Thoracic aorta (tissue), 2 donors: Measurements from ENCODE around the gene TLL1. TPM values are rescaled to one million over a fixed set of nuclear protein-coding genes. Genes with fewer than 3 reads are reported as not detected.

Experiments used
- ATAC-seq: fragments of 150-250 bp; one replicate; pipeline ENCODE4 v1.8.0; 2017; ENCODE audit warnings: low read depth; ENCODE audit not compliant: insufficient number of reproducible peaks, low FRiP score
- DNase-seq: peaks from one replicate; pipeline ENCODE4 v3.0.0-alpha.2; 2020; ENCODE audit warnings: low spot score
- H3K27ac ChIP-seq, 2 donors: fragments of 200-600 bp; sonication (generic); 1 replicate in 1 of 2; 2 replicates in 1 of 2; pipeline ENCODE4 v1.5.1; 2016; ENCODE audit warnings: mild to moderate bottlenecking in 2 of 2, moderate library complexity in 2 of 2
- H3K27me3 ChIP-seq: fragments of 200-600 bp; sonication (generic); replicated peaks from 2 replicates; pipeline ENCODE4 v1.6.0; 2016; ENCODE audit warnings: mild to moderate bottlenecking; ENCODE audit not compliant: insufficient read depth
- H3K36me3 ChIP-seq: fragments of 200-600 bp; sonication (generic); one replicate; pipeline ENCODE4 v1.5.1; 2016
- H3K4me1 ChIP-seq, 2 donors: fragments of 200-600 bp; sonication (generic); 1 replicate in 1 of 2; 2 replicates in 1 of 2; pipeline versions ENCODE4 v1.5.1 to v1.6.0; 2016; ENCODE audit warnings: low read depth in 2 of 2, mild to moderate bottlenecking in 1 of 2; ENCODE audit not compliant: control insufficient read depth in 1 of 2
- H3K4me3 ChIP-seq: fragments of 200-600 bp; sonication (generic); 2 replicates; pipeline ENCODE4 v1.5.1; 2016; ENCODE audit warnings: mild to moderate bottlenecking
- H3K9me3 ChIP-seq: fragments of 200-600 bp; sonication (generic); 2 replicates; pipeline ENCODE4 v1.5.1; 2016
- CTCF ChIP-seq: fragments of 200-600 bp; sonication (generic); IDR thresholded peaks from one replicate; pipeline ENCODE4 v1.5.1; 2019; ENCODE audit warnings: antibody characterized with exemption
- total RNA-seq, 2 donors: library from RNA; depleted of rRNA; stranded (reverse); fragments of >200 nt; gene quantifications; one replicate each; pipeline versions ENCODE4 v1.1.0 to v1.2.3, GENCODE V29; 2016

TLL1 gene
- total RNA-seq, 2 donors from 2014 or later = 3.7 to 10.6 TPM

DNA sequence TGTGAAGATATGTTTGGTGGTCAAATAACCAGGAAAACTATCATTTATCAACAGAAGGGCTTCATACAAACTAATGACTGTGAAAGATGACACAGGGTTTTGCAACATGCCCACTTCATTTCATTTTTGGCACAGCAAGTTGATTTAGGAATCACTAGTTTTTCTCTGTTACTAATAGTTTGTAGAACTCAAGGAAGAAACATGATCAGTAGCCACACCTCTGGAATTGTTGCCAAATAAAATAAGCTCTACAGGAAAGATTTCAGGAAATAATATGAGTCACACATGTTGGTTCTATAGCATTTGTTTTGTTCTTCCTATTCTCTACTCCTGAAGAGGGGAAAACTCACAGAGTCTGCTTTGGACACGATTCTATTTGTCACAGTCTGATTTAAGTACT is 255.4 kb downstream of the TLL1 start:
- no peaks in the 10 kb centered on the region for H3K27me3 ChIP-seq
- ATAC-seq (no peak), DNase-seq (no peak)
- no peaks in the 10 kb centered on the region for H3K9me3 ChIP-seq
- H3K4me1 ChIP-seq = no peaks in the 10 kb centered on the region
- TF ChIP-seq CTCF = no peak
- no peak overlapping the region for H3K27ac ChIP-seq
- no peak overlapping the region for H3K4me3 ChIP-seq
- no peaks in the 10 kb centered on the region for H3K36me3 ChIP-seq

DNA sequence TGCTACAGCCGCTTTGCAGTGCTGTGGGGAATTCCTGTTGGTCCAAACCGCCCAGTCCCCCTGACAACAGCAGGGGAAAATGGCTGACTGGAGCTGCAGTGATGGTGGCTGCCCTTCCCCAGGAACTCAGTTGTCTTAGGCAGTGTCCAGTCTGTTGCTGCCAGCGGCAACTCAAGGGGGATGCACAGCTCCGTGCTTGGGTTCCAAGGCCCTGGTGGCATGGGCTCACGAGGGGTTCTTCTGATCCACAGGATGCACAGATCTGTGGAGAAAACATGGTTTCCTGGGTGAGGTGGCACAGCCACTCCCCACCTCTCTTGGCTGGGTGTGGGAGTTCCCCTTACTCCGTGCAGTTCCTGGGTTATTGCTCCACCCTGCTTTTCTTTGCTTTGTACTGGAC is 261.2 kb downstream of the TLL1 start:
- Histone ChIP-seq H3K4me1 (no peaks in the 10 kb centered on the region), H3K9me3 (no peaks in the 10 kb centered on the region), H3K36me3 (no peaks in the 10 kb centered on the region), H3K27ac (no peak overlapping the region), H3K4me3 (no peak overlapping the region), H3K27me3 (no peaks in the 10 kb centered on the region)
- ATAC-seq (no peak), DNase-seq (no peak)
- no peak for TF ChIP-seq CTCF

GRCh38 chr4:166140951-166141350 is 267.9 kb downstream of the TLL1 start:
- Histone ChIP-seq H3K4me3 (no peak overlapping the region), H3K27me3 (no peaks in the 10 kb centered on the region), H3K9me3 (no peaks in the 10 kb centered on the region), H3K27ac (no peak overlapping the region), H3K4me1 (no peaks in the 10 kb centered on the region), H3K36me3 (no peaks in the 10 kb centered on the region)
- DNase-seq (no peak), ATAC-seq (no peak)
- TF ChIP-seq CTCF = no peak

GRCh38 chr4:166143227-166143626 is 270.2 kb downstream of the TLL1 start:
- Histone ChIP-seq H3K4me3 (no peak overlapping the region), H3K9me3 (no peaks in the 10 kb centered on the region), H3K36me3 (no peaks in the 10 kb centered on the region), H3K4me1 (no peaks in the 10 kb centered on the region), H3K27me3 (no peaks in the 10 kb centered on the region), H3K27ac (no peak overlapping the region)
- ATAC-seq = no peak
- no peak for DNase-seq
- TF ChIP-seq CTCF = no peak

GRCh38 chr4:166144607-166145006 is 271.6 kb downstream of the TLL1 start:
- ATAC-seq = no peak
- Histone ChIP-seq H3K4me1 (no peaks in the 10 kb centered on the region), H3K9me3 (no peaks in the 10 kb centered on the region), H3K27me3 (no peaks in the 10 kb centered on the region), H3K4me3 (no peak overlapping the region), H3K27ac (no peak overlapping the region), H3K36me3 (no peaks in the 10 kb centered on the region)
- DNase-seq = no peak
- TF ChIP-seq CTCF = no peak
